Measurements from ENCODE around the gene USP7. TPM values are rescaled to one million over a fixed set of nuclear protein-coding genes. Genes with fewer than 3 reads are reported as not detected.

The USP7 gene
- total and polyA plus RNA-seq, 3 experiments from 2014 or later: 12.6 to 192 (median 189) TPM

DNA sequence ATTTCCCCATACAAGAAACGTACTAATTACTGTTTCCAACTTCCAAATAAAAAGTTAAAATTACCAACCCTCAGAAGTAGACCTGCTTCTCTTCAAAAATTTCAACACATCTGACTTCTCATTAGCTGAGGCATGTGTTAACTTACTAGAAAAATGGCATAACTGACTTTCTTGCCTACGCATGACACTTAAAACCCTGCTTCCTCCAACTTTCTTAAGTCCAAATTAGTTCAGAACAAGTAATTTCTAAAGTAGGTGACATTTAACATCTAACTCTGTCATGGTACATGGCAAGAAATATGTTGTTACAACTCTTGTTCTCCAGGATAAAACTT lies 6.7 kb downstream of the USP7 start:
- Mint-ChIP-seq H3K27me3 (peaks cover 0 to 3% of the 10 kb centered on the region in 2 donors), H3K36me3 (peaks cover 0 to 11% (median 5%) of the 10 kb centered on the region in 3 donors), H3K4me1 (peaks cover 85 to 94% (median 87%) of the 10 kb centered on the region in 3 donors), H3K27ac (peak overlapping the region in 7 of 8 donors; percentile 40 to 98 (median 81)), H3K4me3 (peak overlapping the region in 6 of 7 donors; percentile 16 to 97 (median 77)), H3K9me3 (no peaks in the 10 kb centered on the region)
- Histone ChIP-seq H3K9me3 (ENCODE audit: low read length) (no peaks in the 10 kb centered on the region), H3K36me3 (ENCODE audit: insufficient read depth, low read length) (no peaks in the 10 kb centered on the region), H3K27me3 (ENCODE audit: insufficient read depth, low read length, poor library complexity, severe bottlenecking) (no peaks in the 10 kb centered on the region), H3K4me1 (ENCODE audit: insufficient read depth, low read length) (peaks cover 90% of the 10 kb centered on the region), H3K4me3 (ENCODE audit: low read length) (no peak overlapping the region), H3K27ac (ENCODE audit: low read depth, low read length) (no peak overlapping the region)
- no peak for DNase-seq
- POLR2A ChIA-PET: interaction anchor here (0.7 kb wide), 1 partner anchor 134 kb away, joined by 3 read pairs; the partner anchor contains the start of gene HAPSTR1
- CTCF ChIA-PET: no interaction called here

- CTCF ChIA-PET: interaction anchor here (0.9 kb wide), 2 partner anchors 9 to 52 kb away, joined by 3 read pairs; no protein-coding TSS in a partner anchor
- peaks cover 90% of the 10 kb centered on the region for H3K4me1 ChIP-seq (ENCODE audit: insufficient read depth, low read length)
- no peak for DNase-seq
- no peaks in the 10 kb centered on the region for H3K27me3 Mint-ChIP-seq
- H3K27ac ChIP-seq (ENCODE audit: low read depth, low read length): no peak overlapping the region
- H3K27ac Mint-ChIP-seq: peak overlapping the region in 7 of 8 donors; percentile 40 to 98 (median 81)
- H3K36me3 Mint-ChIP-seq: peaks cover 0 to 7% (median 4%) of the 10 kb centered on the region in 3 donors
- H3K9me3 Mint-ChIP-seq: no peaks in the 10 kb centered on the region
- peaks cover 85 to 94% (median 87%) of the 10 kb centered on the region in 3 donors for H3K4me1 Mint-ChIP-seq
- no peak overlapping the region for H3K4me3 ChIP-seq (ENCODE audit: low read length)
- POLR2A ChIA-PET: interaction anchor here (0.7 kb wide), 1 partner anchor 135 kb away, joined by 3 read pairs; the partner anchor contains the start of gene HAPSTR1
- H3K4me3 Mint-ChIP-seq: peak overlapping the region in 6 of 7 donors; percentile 16 to 97 (median 86)
- no peaks in the 10 kb centered on the region for H3K36me3 ChIP-seq (ENCODE audit: insufficient read depth, low read length)
- no peaks in the 10 kb centered on the region for H3K27me3 ChIP-seq (ENCODE audit: insufficient read depth, low read length, poor library complexity, severe bottlenecking)
- no peaks in the 10 kb centered on the region for H3K9me3 ChIP-seq (ENCODE audit: low read length)
Observed at GRCh38 chr16:8956265-8957062, 7.2 kb downstream of the USP7 start.

- ChIA-PET CTCF (interaction anchor here (0.9 kb wide), 2 partner anchors 8 to 53 kb away, joined by 3 read pairs; no protein-coding TSS in a partner anchor), POLR2A (no interaction called here)
- Mint-ChIP-seq H3K36me3 (peaks cover 0 to 6% (median 4%) of the 10 kb centered on the region in 3 donors), H3K4me3 (peak overlapping the region in 6 of 7 donors; percentile 10 to 97 (median 50)), H3K27me3 (no peaks in the 10 kb centered on the region), H3K9me3 (no peaks in the 10 kb centered on the region), H3K27ac (peak overlapping the region in 5 of 8 donors; percentile 25 to 76 (median 38)), H3K4me1 (peaks cover 86 to 94% (median 87%) of the 10 kb centered on the region in 3 donors)
- H3K4me3 ChIP-seq (ENCODE audit: low read length): no peak overlapping the region
- no peak overlapping the region for H3K27ac ChIP-seq (ENCODE audit: low read depth, low read length)
- H3K27me3 ChIP-seq (ENCODE audit: insufficient read depth, low read length, poor library complexity, severe bottlenecking): no peaks in the 10 kb centered on the region
- no peaks in the 10 kb centered on the region for H3K9me3 ChIP-seq (ENCODE audit: low read length)
- DNase-seq: no peak
- H3K36me3 ChIP-seq (ENCODE audit: insufficient read depth, low read length): no peaks in the 10 kb centered on the region
- peaks cover 90% of the 10 kb centered on the region for H3K4me1 ChIP-seq (ENCODE audit: insufficient read depth, low read length)
Observed at GRCh38 chr16:8955828-8956227, 7.9 kb downstream of the USP7 start.

- no peaks in the 10 kb centered on the region for H3K27me3 Mint-ChIP-seq
- ChIA-PET CTCF (no interaction called here), POLR2A (no interaction called here)
Observed at GRCh38 chr16:8953064-8953463, 10.6 kb downstream of the USP7 start.

DNA sequence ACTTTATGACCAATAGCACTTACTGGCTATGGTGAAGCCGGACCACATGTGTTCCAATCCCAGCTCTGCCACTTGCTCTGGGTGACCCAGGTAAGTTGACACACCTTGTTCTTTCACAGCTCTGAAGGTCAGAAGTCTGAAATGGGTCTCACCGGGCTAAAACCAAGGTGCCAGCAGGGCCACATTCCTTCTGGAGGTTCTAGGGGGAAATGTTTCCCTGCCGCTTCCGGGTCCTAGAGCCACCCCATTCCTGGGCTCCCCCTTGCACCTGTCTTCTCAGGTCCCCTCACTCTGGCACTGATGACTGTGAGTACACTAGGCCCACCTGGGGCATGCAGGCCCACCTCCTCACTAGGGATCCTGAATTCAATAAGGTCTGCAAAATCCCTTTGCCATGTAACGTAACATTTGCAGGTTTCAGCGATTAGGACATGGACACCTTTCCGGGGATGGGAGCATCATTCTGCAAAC lies 11.4 kb downstream of the USP7 start:
- H3K9me3 ChIP-seq (ENCODE audit: low read length): no peaks in the 10 kb centered on the region
- H3K4me3 Mint-ChIP-seq: peak overlapping the region in 6 of 7 donors; percentile 32 to 72 (median 70)
- DNase-seq: no peak
- no peak overlapping the region for H3K27ac ChIP-seq (ENCODE audit: low read depth, low read length)
- H3K4me1 Mint-ChIP-seq: peaks cover 85 to 94% (median 88%) of the 10 kb centered on the region in 3 donors
- peak overlapping the region in 3 of 8 donors; percentile 10 to 81 (median 47) for H3K27ac Mint-ChIP-seq
- H3K36me3 Mint-ChIP-seq: peaks cover 0 to 6% (median 4%) of the 10 kb centered on the region in 3 donors
- no peaks in the 10 kb centered on the region for H3K27me3 ChIP-seq (ENCODE audit: insufficient read depth, low read length, poor library complexity, severe bottlenecking)
- no peaks in the 10 kb centered on the region for H3K36me3 ChIP-seq (ENCODE audit: insufficient read depth, low read length)
- no peaks in the 10 kb centered on the region for H3K27me3 Mint-ChIP-seq
- ChIA-PET CTCF (no interaction called here), POLR2A (no interaction called here)
- H3K4me3 ChIP-seq (ENCODE audit: low read length): no peak overlapping the region
- H3K9me3 Mint-ChIP-seq: no peaks in the 10 kb centered on the region
- H3K4me1 ChIP-seq (ENCODE audit: insufficient read depth, low read length): peaks cover 90% of the 10 kb centered on the region

More at GRCh38 chr16:8953064-8953463, 10.6 kb downstream of the USP7 start:
- Mint-ChIP-seq H3K9me3 (no peaks in the 10 kb centered on the region), H3K27ac (peak overlapping the region in 6 of 8 donors; percentile 50 to 81 (median 64)), H3K4me1 (peaks cover 85 to 94% (median 86%) of the 10 kb centered on the region in 3 donors), H3K36me3 (peaks cover 0 to 6% (median 4%) of the 10 kb centered on the region in 3 donors), H3K4me3 (peak overlapping the region; percentile 15 to 81 (median 63))
- H3K4me3 ChIP-seq (ENCODE audit: low read length): no peak overlapping the region
- DNase-seq: no peak
- H3K9me3 ChIP-seq (ENCODE audit: low read length): no peaks in the 10 kb centered on the region
- H3K36me3 ChIP-seq (ENCODE audit: insufficient read depth, low read length): no peaks in the 10 kb centered on the region
- no peak overlapping the region for H3K27ac ChIP-seq (ENCODE audit: low read depth, low read length)
- H3K27me3 ChIP-seq (ENCODE audit: insufficient read depth, low read length, poor library complexity, severe bottlenecking): no peaks in the 10 kb centered on the region
- peaks cover 90% of the 10 kb centered on the region for H3K4me1 ChIP-seq (ENCODE audit: insufficient read depth, low read length)

- no peak overlapping the region for H3K27ac ChIP-seq (ENCODE audit: low read depth, low read length)
- no peaks in the 10 kb centered on the region for H3K9me3 ChIP-seq (ENCODE audit: low read length)
- Mint-ChIP-seq H3K9me3 (no peaks in the 10 kb centered on the region), H3K4me3 (peak overlapping the region in 6 of 7 donors; percentile 54 to 72 (median 70)), H3K27me3 (no peaks in the 10 kb centered on the region), H3K4me1 (peaks cover 84 to 94% (median 88%) of the 10 kb centered on the region in 3 donors), H3K36me3 (peaks cover 0 to 6% (median 4%) of the 10 kb centered on the region in 3 donors), H3K27ac (peak overlapping the region; percentile 4 to 88 (median 52))
- H3K4me1 ChIP-seq (ENCODE audit: insufficient read depth, low read length): peaks cover 90% of the 10 kb centered on the region
- POLR2A ChIA-PET: interaction anchor here (0.6 kb wide), 1 partner anchor 8 kb away, joined by 3 read pairs; no protein-coding TSS in a partner anchor
- CTCF ChIA-PET: interaction anchor here (1.2 to 1.7 kb wide), 4 partner anchors 13 to 187 kb away, joined by 3 to 6 read pairs (median 4); no protein-coding TSS in a partner anchor
- peak overlapping the region; percentile 3 for H3K4me3 ChIP-seq (ENCODE audit: low read length)
- no peaks in the 10 kb centered on the region for H3K27me3 ChIP-seq (ENCODE audit: insufficient read depth, low read length, poor library complexity, severe bottlenecking)
- no peaks in the 10 kb centered on the region for H3K36me3 ChIP-seq (ENCODE audit: insufficient read depth, low read length)
- DNase-seq: no peak
Observed at GRCh38 chr16:8951447-8952280, 12.0 kb downstream of the USP7 start.

- Histone ChIP-seq H3K27ac (ENCODE audit: low read depth, low read length) (no peak overlapping the region), H3K4me3 (ENCODE audit: low read length) (no peak overlapping the region), H3K27me3 (ENCODE audit: insufficient read depth, low read length, poor library complexity, severe bottlenecking) (no peaks in the 10 kb centered on the region), H3K4me1 (ENCODE audit: insufficient read depth, low read length) (peaks cover 90% of the 10 kb centered on the region), H3K36me3 (ENCODE audit: insufficient read depth, low read length) (no peaks in the 10 kb centered on the region), H3K9me3 (ENCODE audit: low read length) (no peaks in the 10 kb centered on the region)
- Mint-ChIP-seq H3K27me3 (no peaks in the 10 kb centered on the region), H3K9me3 (no peaks in the 10 kb centered on the region), H3K36me3 (peaks cover 0 to 6% (median 4%) of the 10 kb centered on the region in 3 donors), H3K27ac (peak overlapping the region in 4 of 8 donors; percentile 4 to 63 (median 34)), H3K4me3 (peak overlapping the region in 5 of 7 donors; percentile 25 to 71 (median 68)), H3K4me1 (peaks cover 85 to 94% (median 90%) of the 10 kb centered on the region in 3 donors)
- CTCF ChIA-PET: interaction anchor here (0.7 to 1.7 kb wide), 6 partner anchors 10 to 188 kb away, joined by 3 to 6 read pairs (median 3); no protein-coding TSS in a partner anchor
- no peak for DNase-seq
- POLR2A ChIA-PET: interaction anchor here (0.6 kb wide), 1 partner anchor 9 kb away, joined by 3 read pairs; no protein-coding TSS in a partner anchor
Observed at GRCh38 chr16:8950580-8951077, 13.1 kb downstream of the USP7 start.

Data from CD8-positive, alpha-beta memory T cell (primary cell).